Activated T-cell treated with anti-CD3 and anti-CD28 coated beads for 4 hours (primary cell): Measurements from ENCODE around the gene UTS2B.

Experiments used
- DNase-seq: peaks from one replicate; pipeline ENCODE4 v3.0.0-alpha.2; 2020

Gene UTS2B

DNA sequence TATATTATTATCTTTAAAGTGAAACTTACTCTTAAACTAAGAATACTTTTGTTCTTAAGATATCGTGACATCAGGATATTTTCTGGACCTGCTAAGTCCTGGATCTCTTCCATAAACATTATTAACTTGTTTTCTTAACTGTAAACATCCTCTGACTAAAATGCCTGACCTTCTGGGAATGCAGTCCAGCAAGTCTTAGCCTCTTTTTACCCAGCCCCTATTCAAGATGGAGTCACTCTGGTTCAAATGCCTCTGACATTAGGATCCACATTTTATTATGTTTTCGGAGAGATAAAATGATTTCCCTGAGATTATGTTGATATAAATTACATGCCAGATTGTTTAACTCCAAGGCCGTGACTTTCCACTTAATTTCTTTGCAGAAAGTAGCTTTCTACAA is 93.7 kb downstream of the UTS2B start:
- no peak for DNase-seq

DNA sequence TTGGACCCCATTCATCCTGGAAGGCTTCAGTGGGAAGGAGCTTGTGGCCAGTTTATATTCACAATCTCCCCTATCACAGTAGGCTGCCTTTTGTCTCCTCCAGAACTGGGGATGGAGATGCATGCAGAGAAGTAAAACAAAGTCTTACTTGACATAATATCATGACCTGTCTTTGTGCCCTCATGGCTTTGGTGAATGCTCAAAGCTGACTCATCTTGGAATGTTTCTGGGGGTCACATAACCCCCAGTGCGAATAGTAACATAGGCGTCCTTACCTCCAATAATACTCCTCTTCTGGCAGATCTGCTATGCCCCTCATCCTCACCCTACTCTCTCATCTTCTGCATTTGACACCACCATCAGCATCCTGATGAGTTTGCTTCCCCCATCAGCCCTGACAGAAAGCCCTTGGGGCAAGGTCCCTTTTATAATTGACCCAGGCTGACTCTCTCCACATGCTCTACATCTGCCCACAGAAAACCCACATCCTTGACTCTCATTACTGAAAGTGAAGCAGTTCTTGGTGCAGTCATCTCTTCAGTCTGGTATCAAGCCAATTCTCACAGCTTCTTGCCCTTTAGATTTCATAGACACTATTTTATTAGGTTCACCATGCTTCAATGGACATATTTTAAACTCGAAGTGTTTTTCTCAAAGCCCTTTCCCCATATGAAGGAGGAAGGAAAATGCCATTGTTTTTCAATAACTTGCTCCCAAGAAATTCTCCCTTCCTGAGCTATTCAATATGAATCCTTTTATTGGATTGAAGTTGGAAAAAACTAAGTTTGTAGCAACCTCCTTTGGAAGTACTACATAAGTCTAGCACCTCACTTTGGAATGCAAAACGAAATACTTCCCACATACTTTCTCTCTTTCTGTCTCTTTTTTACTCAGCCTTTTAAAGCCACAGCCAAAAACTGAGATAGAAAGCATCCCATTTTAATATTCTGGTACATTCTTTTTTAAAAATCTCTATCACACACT is 94.7 kb downstream of the UTS2B start:
- DNase-seq, result no peak

DNA sequence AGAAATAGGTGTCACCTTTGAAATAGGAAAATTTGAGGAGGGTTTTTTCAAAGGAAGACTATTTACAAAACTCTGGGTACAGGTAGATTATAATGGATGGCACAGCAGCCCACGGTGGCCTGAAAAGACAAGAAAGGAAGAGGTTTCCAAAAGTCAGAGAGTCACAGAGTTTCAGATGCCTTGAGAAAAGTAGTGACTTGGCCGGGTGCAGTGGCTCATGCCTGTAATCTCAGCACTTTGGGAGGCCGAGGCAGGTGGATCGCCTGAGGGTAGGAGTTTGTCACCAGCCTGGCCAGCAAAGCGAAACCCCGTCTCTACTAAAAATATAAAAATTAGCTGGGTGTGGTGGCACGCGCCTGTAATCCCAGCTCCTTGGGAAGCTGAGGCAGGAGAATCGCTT is 96.1 kb downstream of the UTS2B start:
- DNase-seq, result no peak

DNA sequence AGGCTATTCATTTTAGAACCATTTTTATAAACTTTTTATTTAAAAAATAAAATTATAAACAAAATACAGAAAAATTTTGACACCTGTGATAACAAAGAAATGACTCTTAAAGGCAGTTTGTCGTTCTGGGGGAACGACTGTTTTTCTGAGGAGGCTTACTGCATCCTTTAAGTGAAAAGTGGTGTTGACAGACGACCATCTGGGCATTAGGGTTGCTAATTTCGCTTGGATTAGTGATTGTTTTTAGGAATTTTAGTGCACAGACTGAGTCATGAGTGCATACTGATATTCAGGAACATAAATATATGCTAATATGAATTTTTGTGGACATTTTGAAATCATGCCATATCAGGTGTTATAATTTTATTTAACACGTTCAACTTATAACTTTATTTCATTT is 102.8 kb downstream of the UTS2B start:
- no peak for DNase-seq

DNA sequence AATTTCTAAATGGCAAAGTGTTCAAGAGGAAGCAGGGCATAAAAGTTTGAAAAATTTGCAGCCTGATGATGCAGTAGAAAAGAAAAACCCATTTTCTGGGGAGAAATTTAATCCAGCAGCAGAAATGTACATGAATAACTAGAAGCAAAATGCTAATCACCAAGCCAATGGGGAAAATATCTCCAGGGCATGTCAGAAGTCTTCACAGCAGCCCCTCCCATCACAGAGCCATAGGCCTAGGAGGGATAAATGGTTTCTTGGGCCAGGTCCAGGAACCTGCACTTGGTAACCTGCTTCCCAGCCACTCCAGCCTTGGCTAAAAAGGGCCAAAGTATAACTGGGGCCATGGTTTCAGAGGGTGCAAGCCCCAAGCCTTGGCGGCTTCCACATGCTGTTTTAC is 108.7 kb downstream of the UTS2B start:
- DNase-seq, result no peak

DNA sequence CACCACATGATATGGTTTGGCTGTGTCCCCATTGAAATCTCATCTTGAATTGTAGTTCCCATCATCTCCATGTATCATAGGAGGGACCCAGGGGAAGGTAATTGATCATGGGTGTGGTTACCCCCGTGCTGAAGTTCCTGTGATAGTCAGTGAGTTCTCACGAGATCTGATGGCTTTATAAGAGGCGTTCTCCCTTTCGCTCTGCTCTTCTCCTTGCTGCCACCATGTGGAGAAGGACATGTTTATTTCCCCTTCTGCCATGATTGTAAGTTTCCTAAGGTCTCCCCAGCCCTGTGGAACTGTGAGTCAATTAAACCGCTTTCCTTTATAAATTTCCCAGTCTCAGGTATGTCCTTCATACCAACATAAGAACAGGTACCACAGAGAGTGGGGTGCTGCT is 109.4 kb downstream of the UTS2B start:
- DNase-seq, result no peak

DNA sequence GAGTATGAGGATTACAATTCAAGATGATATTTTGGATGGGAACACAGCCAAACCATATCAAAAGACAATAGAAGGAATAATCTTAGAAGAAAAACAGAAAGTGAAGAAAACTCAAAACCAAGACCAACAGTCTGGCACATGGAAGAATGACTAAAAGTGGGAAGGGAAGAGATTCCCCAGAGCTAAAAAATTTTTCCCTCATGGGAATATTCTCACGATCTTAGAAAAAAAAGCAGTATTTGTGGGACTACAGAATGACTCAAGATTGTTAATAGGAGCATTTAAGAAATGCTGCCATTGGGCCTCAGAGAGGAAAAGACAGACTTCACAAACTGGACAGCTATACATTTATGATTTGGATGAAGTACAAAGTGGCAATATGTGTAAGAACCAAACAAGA is 113.0 kb downstream of the UTS2B start:
- no peak for DNase-seq
